Right lobe of liver (tissue), 4 donors: ENCODE results near the gene TMEM205.

Experiments
- POLR2A ChIP-seq: fragments of 450-650 bp; IDR thresholded peaks from one replicate; pipeline ENCODE4 v1.6.1; 2017; ENCODE audit warnings: antibody characterized with exemption, mild to moderate bottlenecking
- TF ChIP-seq, protein P1 (sequence below), 4 donors: fragments of 200-600 bp in 3 of 4; fragments of 450-650 bp in 1 of 4; IDR thresholded peaks; one replicate each; pipeline versions ENCODE4 v1.5.1 to v1.8.0; 2016 to 2022; ENCODE audit warnings: antibody characterized with exemption in 4 of 4, mild to moderate bottlenecking in 2 of 4
- donor health status: DM: no; HTN: no; CAD: no.
- donor health status: DM: no; HTN: no; CAD: no.
- donor health status: DM: no; HTN: yes; CAD: no.

- TF ChIP-seq, protein P1, sequence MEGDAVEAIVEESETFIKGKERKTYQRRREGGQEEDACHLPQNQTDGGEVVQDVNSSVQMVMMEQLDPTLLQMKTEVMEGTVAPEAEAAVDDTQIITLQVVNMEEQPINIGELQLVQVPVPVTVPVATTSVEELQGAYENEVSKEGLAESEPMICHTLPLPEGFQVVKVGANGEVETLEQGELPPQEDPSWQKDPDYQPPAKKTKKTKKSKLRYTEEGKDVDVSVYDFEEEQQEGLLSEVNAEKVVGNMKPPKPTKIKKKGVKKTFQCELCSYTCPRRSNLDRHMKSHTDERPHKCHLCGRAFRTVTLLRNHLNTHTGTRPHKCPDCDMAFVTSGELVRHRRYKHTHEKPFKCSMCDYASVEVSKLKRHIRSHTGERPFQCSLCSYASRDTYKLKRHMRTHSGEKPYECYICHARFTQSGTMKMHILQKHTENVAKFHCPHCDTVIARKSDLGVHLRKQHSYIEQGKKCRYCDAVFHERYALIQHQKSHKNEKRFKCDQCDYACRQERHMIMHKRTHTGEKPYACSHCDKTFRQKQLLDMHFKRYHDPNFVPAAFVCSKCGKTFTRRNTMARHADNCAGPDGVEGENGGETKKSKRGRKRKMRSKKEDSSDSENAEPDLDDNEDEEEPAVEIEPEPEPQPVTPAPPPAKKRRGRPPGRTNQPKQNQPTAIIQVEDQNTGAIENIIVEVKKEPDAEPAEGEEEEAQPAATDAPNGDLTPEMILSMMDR (IDR thresholded peaks at IDR 0.05): no peak
- no peak for TF ChIP-seq POLR2A
Observed at GRCh38 chr19:11370744-11371143, 24.7 kb upstream of the TMEM205 start.
